Left lung (tissue), 10 donors: ENCODE measurements around the gene ATP2C1. TPM values are rescaled to one million over a fixed set of nuclear protein-coding genes. Genes with fewer than 3 reads are reported as not detected.
A peak's percentile ranks its signal among the peaks of the same experiment; 100 is the strongest.

Experiments
- ATAC-seq: fragments of 200-7000 bp; cut with Tn5 transposase; one replicate; pipeline ENCODE4 v1.9.1; 2020; ENCODE audit warnings: moderate library complexity
- DNase-seq, 4 donors: peaks; one replicate each; pipeline ENCODE4 v3.0.0-alpha.2; 2013 to 2020
- H3K27ac ChIP-seq, 2 donors: fragments of 200-600 bp; sonication (generic) in 1 of 2; one replicate each; pipeline versions ENCODE4 v1.5.0 to v1.8.0; 2020 to 2021
- H3K27me3 ChIP-seq, 2 donors: fragments of 200-600 bp; sonication (generic) in 1 of 2; one replicate each; pipeline versions ENCODE4 v1.5.0 to v1.8.0; 2020 to 2021
- H3K36me3 ChIP-seq, 2 donors: fragments of 200-600 bp; sonication (generic) in 1 of 2; one replicate each; pipeline versions ENCODE4 v1.5.0 to v1.8.0; 2020 to 2021
- H3K4me1 ChIP-seq, 2 donors: fragments of 200-600 bp; one replicate each; pipeline ENCODE4 v1.8.0; 2021
- H3K4me3 ChIP-seq, 2 donors: fragments of 200-600 bp; sonication (generic) in 1 of 2; one replicate each; pipeline versions ENCODE4 v1.5.0 to v1.8.0; 2020 to 2021; ENCODE audit warnings: mild to moderate bottlenecking in 1 of 2
- H3K9me3 ChIP-seq, 2 donors: fragments of 200-600 bp; sonication (generic) in 1 of 2; one replicate each; pipeline versions ENCODE4 v1.5.0 to v1.8.0; 2020 to 2021
- CTCF ChIP-seq, 2 donors: fragments of 200-600 bp; sonication (generic) in 1 of 2; IDR thresholded peaks; one replicate each; pipeline versions ENCODE4 v1.5.0 to v1.8.0; 2021; ENCODE audit warnings: antibody characterized with exemption in 2 of 2
- intact Hi-C, 2 donors: fragments of 100-400 bp; cut with DNase I; formaldehyde crosslinking; loops; one replicate each; pipeline versions ENCODE4 v1.11.2 to v1.14.2; 2022
- polyA plus RNA-seq, 6 donors: library from polyadenylated mRNA; unstranded; fragments of 120-200 nt; gene quantifications; one replicate each; pipeline ENCODE4 v1.2.1, GENCODE V29; 2013; ENCODE audit not compliant: insufficient read length in 6 of 6
- total RNA-seq, 2 donors: library from RNA; stranded (reverse); fragmentation: NEBNext Ultra II Directional; extraction: Animal tissue kit (Norgen Biotek cat#: 25700); gene quantifications; one replicate each; pipeline ENCODE4 v1.2.1, GENCODE V29; 2021
- donor health status: DM: no; HTN: yes; CAD: no.
- donor health status: DM: no; HTN: no; CAD: no.

The ATP2C1 gene
- total and polyA plus RNA-seq, 8 donors = 113 to 161 (median 130) TPM

DNA sequence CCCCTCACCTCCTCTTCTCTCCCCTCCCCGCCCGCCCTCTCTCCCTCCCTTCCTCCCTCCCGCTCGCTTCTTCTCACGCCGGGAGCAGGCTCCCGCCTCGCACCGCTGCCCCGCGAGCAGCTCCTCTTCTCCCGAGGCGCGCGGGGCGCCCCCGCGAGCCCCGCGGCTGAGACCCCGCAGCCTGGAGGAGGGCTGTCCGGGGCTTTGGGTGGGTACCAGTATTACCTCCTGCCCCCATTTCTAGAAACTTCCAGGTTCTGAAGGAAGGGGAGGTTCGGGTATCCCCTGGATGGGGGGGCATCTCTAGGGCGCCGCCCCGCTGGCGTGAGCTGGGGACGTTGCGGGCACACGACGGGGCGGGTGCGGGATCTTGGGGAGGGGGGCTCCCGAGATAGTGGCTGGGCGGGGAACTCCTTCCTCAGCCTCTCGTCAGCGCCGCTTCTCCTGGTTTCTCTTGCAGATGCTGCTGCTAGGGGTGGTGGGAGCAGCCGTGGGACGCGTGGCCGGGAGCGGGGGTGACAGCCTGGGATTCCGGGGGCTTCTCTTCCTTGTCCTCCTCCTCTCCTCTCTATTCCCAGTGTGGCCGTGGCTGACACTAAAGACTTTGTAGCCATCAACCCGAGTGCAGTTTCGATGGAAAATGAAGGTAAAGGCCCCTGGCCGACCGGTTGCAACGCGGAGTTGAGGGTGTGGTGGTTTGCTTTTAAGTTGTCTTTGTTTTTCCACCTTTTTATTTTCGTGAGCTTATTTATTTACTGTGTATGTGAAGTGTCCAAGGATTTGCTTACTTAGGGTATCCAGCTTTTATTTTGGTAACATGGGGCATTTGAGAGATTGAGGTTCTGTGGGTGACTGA lies 474 bp downstream of the ATP2C1 start:
- no peak for TF ChIP-seq CTCF (IDR thresholded peaks at IDR 0.05)
- peaks cover 0 to 46% of the 10 kb centered on the region in 2 donors for H3K4me1 ChIP-seq
- H3K27ac ChIP-seq = peak overlapping the region; percentile 98 to 99
- no peaks in the 10 kb centered on the region for H3K36me3 ChIP-seq
- DNase-seq = peak; percentile 45 to 87 (median 63)
- H3K4me3 ChIP-seq = peak overlapping the region; percentile 75 to 79
- no peaks in the 10 kb centered on the region for H3K27me3 ChIP-seq
- H3K9me3 ChIP-seq = no peaks in the 10 kb centered on the region
- intact Hi-C loops = loop anchor here in 1 of 2 donors (5.0 kb wide), 1 partner anchor 137 kb away; no protein-coding TSS in a partner anchor
- peak; percentile 45 for ATAC-seq

DNA sequence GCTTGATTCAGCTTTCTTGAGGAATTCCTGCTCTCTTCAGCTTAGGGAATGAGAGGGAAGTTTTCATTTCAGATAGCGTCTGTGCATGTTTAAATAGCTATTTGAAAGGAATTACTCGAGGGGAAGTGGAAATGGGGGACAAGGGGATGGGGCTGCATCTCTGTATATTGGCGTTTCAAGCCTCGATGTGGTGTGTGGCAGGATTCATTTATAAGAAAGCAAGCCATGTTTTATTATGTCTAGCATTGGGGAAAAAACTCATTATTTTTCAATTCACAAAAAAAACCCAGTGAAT lies 1.0 kb downstream of the ATP2C1 start:
- intact Hi-C loops = loop anchor here in 1 of 2 donors (5.0 kb wide), 1 partner anchor 138 kb away; no protein-coding TSS in a partner anchor
- Histone ChIP-seq H3K27me3 (no peaks in the 10 kb centered on the region), H3K27ac (peak overlapping the region; percentile 98 to 99)

GRCh38 chr3:130895690-130896488 lies 2.0 kb downstream of the ATP2C1 start:
- no peaks in the 10 kb centered on the region for H3K27me3 ChIP-seq
- no peak for TF ChIP-seq CTCF (IDR thresholded peaks at IDR 0.05)
- no peak overlapping the region for H3K27ac ChIP-seq
- H3K9me3 ChIP-seq = no peaks in the 10 kb centered on the region
- intact Hi-C loops = no loop called here
- H3K4me1 ChIP-seq = peaks cover 0 to 50% of the 10 kb centered on the region in 2 donors
- DNase-seq = no peak
- peak overlapping the region; percentile 75 to 79 for H3K4me3 ChIP-seq
- ATAC-seq = no peak
- no peaks in the 10 kb centered on the region for H3K36me3 ChIP-seq

More for the DNA sequence above, 1.0 kb downstream of the ATP2C1 start:
- no peak for TF ChIP-seq CTCF (IDR thresholded peaks at IDR 0.05)
- DNase-seq (no peak), ATAC-seq (no peak)
- no peaks in the 10 kb centered on the region for H3K36me3 ChIP-seq
- H3K4me1 ChIP-seq = peaks cover 0 to 49% of the 10 kb centered on the region in 2 donors
- no peaks in the 10 kb centered on the region for H3K9me3 ChIP-seq
- peak overlapping the region; percentile 75 to 79 for H3K4me3 ChIP-seq

GRCh38 chr3:130897316-130897715 lies 3.4 kb downstream of the ATP2C1 start:
- no peaks in the 10 kb centered on the region for H3K36me3 ChIP-seq
- DNase-seq (no peak), ATAC-seq (no peak)
- no peak for TF ChIP-seq CTCF (IDR thresholded peaks at IDR 0.05)
- no peak overlapping the region for H3K4me3 ChIP-seq
- H3K27me3 ChIP-seq = no peaks in the 10 kb centered on the region
- peaks cover 0 to 59% of the 10 kb centered on the region in 2 donors for H3K4me1 ChIP-seq
- intact Hi-C loops = no loop called here
- no peaks in the 10 kb centered on the region for H3K9me3 ChIP-seq
- H3K27ac ChIP-seq = no peak overlapping the region

GRCh38 chr3:130900959-130901358 lies 7.1 kb downstream of the ATP2C1 start:
- peak; percentile 79 for ATAC-seq
- Histone ChIP-seq H3K27ac (peak overlapping the region in 1 of 2 donors; percentile 53), H3K4me3 (no peak overlapping the region), H3K9me3 (no peaks in the 10 kb centered on the region), H3K4me1 (peaks cover 11 to 58% of the 10 kb centered on the region in 2 donors), H3K27me3 (no peaks in the 10 kb centered on the region), H3K36me3 (no peaks in the 10 kb centered on the region)
- intact Hi-C loops = no loop called here
- no peak for DNase-seq
- no peak for TF ChIP-seq CTCF (IDR thresholded peaks at IDR 0.05)
